ENCODE results near the gene STKLD1. TPM values are rescaled to one million over a fixed set of nuclear protein-coding genes. Genes with fewer than 3 reads are reported as not detected.

The STKLD1 gene
- total RNA-seq, 2 experiments from 2014 or later, result 0.40 to 0.82 TPM

DNA sequence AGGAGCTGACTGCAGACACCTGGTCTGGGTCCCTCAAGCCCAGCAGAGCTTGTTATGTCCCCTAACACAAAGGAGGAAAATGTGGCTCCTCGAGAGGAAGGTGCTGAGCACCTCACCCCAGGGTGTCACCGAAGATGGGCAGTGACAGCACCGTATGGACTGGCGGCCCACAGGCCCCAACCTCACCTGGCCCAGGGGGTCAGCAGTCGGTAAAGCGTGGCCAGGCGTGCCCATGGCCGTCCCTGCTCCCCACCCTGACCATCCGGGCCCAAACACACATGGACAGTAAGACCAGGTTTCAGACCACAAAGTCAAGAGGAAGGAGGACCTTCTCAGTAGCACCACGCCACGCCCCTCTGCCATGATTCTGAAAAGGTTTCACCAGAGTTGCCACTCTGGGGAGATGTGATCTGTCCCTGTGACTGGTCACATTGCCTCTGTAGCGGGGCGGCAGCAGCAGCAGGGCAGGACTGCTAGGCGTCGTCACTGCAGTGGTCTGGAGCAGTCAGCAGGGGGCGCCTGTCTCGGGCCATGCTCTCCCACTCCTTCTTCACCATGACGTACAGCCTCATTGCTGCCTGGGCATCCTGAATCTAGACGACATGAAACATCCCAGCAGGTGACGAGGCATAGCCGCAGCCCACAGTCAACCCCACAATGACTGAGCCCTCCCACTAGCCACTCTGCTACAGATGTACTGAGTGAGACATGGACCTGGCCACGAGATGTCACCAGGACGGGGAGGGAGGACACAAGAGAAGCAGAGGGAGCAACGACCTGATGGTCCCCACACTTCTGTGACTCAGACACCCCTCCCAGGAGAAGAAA, 30.5 kb downstream of the STKLD1 start:
- Mint-ChIP-seq H3K27ac (peak overlapping the region; percentile 48), H3K4me3 (no peak overlapping the region), H3K9me3 (ENCODE audit: low read depth) (no peaks in the 10 kb centered on the region), H3K4me1 (peaks cover 6% of the 10 kb centered on the region), H3K27me3 (no peaks in the 10 kb centered on the region), H3K36me3 (ENCODE audit: low read depth) (peaks cover 44% of the 10 kb centered on the region)
- intact Hi-C loops (cut with DNase I, micrococcal nuclease), result loop anchor here (1.0 to 2.0 kb wide), 8 partner anchors 11 to 80 kb away; partner anchors contain the start of genes MED22 (in 1 of the 2), REXO4 (in 1 of the 2), RPL7A (in 1 of the 2) and SLC2A6 (in 1 of the 2)
- peak; percentile 93 for DNase-seq
- ATAC-seq, result peak; percentile 94
- POLR2A ChIA-PET, result no interaction called here
- CTCF ChIA-PET, result interaction anchor here (0.7 to 1.4 kb wide), 2 partner anchors 78 to 80 kb away, joined by 3 to 5 read pairs; no protein-coding TSS in a partner anchor

DNA sequence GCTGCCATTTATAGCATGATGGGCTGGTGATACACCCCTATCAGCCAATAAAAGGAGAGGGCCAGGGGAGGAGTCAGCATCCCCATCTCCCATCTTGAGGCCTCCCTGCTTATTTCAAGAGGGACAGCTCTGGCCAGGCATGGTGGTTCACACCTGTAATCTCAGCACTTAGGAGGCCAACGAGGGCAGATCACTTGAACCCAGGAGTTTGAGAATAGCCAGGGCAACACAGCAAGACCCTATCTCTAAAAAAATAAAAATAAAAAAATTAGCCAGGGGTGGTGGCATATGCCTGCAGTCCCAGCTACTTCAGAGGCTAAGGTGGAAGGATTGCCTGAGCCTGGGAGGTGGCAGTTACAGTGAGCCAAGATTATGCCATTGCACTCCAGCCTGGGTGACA, 31.9 kb downstream of the STKLD1 start:
- intact Hi-C loops (cut with DNase I, micrococcal nuclease), result no loop called here
- Mint-ChIP-seq H3K4me3 (no peak overlapping the region), H3K27ac (no peak overlapping the region), H3K36me3 (ENCODE audit: low read depth) (peaks cover 56% of the 10 kb centered on the region), H3K4me1 (peaks cover 6% of the 10 kb centered on the region), H3K9me3 (ENCODE audit: low read depth) (no peaks in the 10 kb centered on the region), H3K27me3 (no peaks in the 10 kb centered on the region)
- ChIA-PET POLR2A (no interaction called here), CTCF (interaction anchor here (0.7 kb wide), 1 partner anchor 76 kb away, joined by 3 read pairs; no protein-coding TSS in a partner anchor)
- no peak for ATAC-seq
- no peak for DNase-seq

DNA sequence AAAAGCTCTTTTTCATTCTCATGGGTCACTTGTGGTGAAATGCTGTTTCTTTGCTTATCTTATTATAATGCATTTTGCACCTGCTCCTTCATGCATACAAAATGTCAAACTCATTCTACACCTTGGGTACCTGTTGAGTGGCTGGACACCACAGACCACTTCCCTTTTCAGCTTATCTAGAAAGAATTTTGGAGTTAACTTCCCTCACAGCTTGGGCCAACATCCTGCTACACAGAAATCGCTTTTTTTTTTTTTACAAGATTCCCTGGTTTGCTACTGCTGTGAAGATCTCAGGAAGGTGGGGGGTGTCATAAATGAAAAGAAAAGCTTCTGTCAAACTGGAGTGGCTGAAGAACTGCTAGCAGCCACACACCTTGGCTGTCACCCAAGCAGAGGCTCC, 39.0 kb downstream of the STKLD1 start:
- CTCF ChIA-PET, result interaction anchor here (0.6 to 1.4 kb wide), 3 partner anchors 12 to 235 kb away, joined by 3 read pairs; no protein-coding TSS in a partner anchor
- Mint-ChIP-seq H3K27me3 (no peaks in the 10 kb centered on the region), H3K36me3 (ENCODE audit: low read depth) (peaks cover 54% of the 10 kb centered on the region), H3K4me1 (peaks cover 35% of the 10 kb centered on the region), H3K4me3 (no peak overlapping the region), H3K27ac (peak overlapping the region; percentile 15), H3K9me3 (ENCODE audit: low read depth) (no peaks in the 10 kb centered on the region)
- ATAC-seq, result no peak
- intact Hi-C loops (cut with DNase I, micrococcal nuclease), result loop anchor here (5.0 kb wide), 2 partner anchors 68 to 228 kb away; partner anchors contain the start of genes MED22 (in 1 of the 2) and RPL7A (in 1 of the 2)
- POLR2A ChIA-PET, result interaction anchor here (0.6 to 0.9 kb wide), 2 partner anchors 38 to 58 kb away, joined by 3 read pairs; no protein-coding TSS in a partner anchor
- no peak for DNase-seq

DNA sequence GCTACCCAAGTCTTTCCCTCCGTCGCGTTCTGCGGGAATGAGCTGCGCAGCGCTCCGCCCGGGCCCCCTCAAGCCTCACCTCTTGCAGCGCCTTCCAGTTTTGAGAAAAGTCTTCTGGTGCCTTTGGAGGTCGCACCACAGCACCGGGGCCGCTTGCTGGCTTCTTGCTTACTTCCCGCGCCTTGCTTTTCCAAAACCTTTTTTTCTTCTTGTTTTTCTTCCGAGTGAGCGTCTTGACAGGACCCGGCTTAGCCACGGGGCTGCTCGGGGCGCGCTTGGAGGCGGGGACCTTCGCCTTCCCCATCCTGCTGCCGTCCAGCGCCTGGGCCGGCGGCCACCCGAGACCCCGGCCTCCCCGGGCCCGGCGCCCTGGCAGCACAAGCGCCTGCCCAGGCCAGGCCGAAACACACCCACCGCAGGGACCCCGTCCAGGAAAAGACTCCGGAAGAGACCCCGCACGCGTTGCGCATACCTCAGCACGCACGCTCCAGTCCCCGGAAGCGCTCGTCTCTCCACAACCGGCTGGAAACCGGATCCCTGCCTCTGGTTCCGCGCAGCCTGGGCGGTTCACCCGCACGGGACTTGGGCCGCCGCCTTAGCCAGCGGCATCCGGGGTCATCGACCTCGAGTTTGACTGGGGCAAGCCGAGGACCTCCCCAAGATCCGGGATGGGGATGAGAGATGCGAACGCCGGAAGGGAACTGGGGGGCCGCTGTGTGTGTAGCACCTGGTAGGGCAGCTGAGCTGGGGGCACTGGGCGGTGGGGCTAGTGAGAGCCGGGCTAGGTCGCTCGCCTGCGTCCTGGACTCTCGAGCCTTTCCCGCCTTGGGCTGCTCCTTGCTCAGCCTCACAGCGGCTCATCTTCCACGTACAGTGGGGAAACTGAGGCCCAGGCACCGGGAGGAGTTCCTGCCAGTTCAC, 41.6 kb downstream of the STKLD1 start, which contains the start of gene REXO4:
TSS of gene REXO4 (minus strand) at position 470 of the 921 bp plus-strand sequence. CDS start at position 304, 166 bp downstream.
- intact Hi-C loops (cut with DNase I, micrococcal nuclease), result loop anchor here (1.0 to 5.0 kb wide), 13 partner anchors 10 to 746 kb away; partner anchors contain the start of genes CACFD1 (in 2 of the 2), STKLD1 (in 2 of the 2), SURF4 (in 2 of the 2) and BRD3OS (in 1 of the 2)
- CTCF ChIA-PET, result interaction anchor here (0.7 to 1.5 kb wide), 5 partner anchors 26 to 576 kb away, joined by 3 to 5 read pairs (median 4); no protein-coding TSS in a partner anchor
- Mint-ChIP-seq H3K36me3 (ENCODE audit: low read depth) (peaks cover 35% of the 10 kb centered on the region), H3K4me3 (peak within 1 kb of the TSS; percentile 92), H3K9me3 (ENCODE audit: low read depth) (no peaks in the 10 kb centered on the region), H3K27ac (peak within 1 kb of the TSS; percentile 93), H3K27me3 (no peaks in the 10 kb centered on the region), H3K4me1 (peaks cover 51% of the 10 kb centered on the region)
- ATAC-seq, result peak; percentile 87
- DNase-seq, result peak; percentile 92
- POLR2A ChIA-PET, result interaction anchor here (0.8 kb wide), 1 partner anchor 80 kb away, joined by 3 read pairs; no protein-coding TSS in a partner anchor

GRCh38 chr9:133419005-133419404, 42.8 kb downstream of the STKLD1 start:
- Mint-ChIP-seq H3K27ac (peak overlapping the region; percentile 93), H3K36me3 (ENCODE audit: low read depth) (peaks cover 27% of the 10 kb centered on the region), H3K27me3 (no peaks in the 10 kb centered on the region), H3K9me3 (ENCODE audit: low read depth) (no peaks in the 10 kb centered on the region), H3K4me3 (peak overlapping the region; percentile 92), H3K4me1 (peaks cover 49% of the 10 kb centered on the region)
- intact Hi-C loops (cut with DNase I, micrococcal nuclease), result loop anchor here (2.0 to 5.0 kb wide), 4 partner anchors 62 to 388 kb away; partner anchors contain the start of genes GTF3C5 (in 1 of the 2), MED22 (in 1 of the 2), RPL7A (in 1 of the 2) and SURF1 (in 1 of the 2)
- POLR2A ChIA-PET, result interaction anchor here (0.6 kb wide), 1 partner anchor 57 kb away, joined by 3 read pairs; no protein-coding TSS in a partner anchor
- CTCF ChIA-PET, result interaction anchor here (0.7 kb wide), 1 partner anchor 41 kb away, joined by 5 read pairs; no protein-coding TSS in a partner anchor
- ATAC-seq (no peak), DNase-seq (no peak)

DNA sequence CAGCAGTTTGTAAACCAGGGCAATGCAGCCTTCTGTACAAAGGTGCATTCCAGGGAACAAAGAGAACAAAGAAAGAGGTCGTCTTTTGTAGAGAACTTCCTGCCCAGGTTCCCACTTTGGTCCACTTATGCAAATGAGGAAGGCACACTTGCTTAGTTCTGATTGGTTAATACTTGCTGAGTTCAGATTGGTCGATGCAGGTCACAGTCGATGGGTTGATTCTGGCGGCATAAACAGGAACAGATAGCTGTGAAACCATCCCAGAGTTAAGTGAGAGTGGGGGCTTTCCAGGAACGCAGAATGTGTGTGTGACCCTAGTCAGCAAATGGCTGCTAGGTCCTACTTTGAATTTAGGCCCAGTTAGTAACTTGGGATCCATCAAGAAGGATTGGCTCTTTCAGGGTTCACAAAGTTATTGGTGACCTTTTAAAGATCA, 44.2 kb downstream of the STKLD1 start:
- intact Hi-C loops (cut with DNase I, micrococcal nuclease), result no loop called here
- no peak overlapping the region for H3K4me3 Mint-ChIP-seq
- ATAC-seq, result no peak
- peaks cover 14% of the 10 kb centered on the region for H3K36me3 Mint-ChIP-seq (ENCODE audit: low read depth)
- peak; percentile 29 for DNase-seq
- CTCF ChIA-PET, result no interaction called here
- H3K9me3 Mint-ChIP-seq (ENCODE audit: low read depth), result no peaks in the 10 kb centered on the region
- POLR2A ChIA-PET, result no interaction called here
- H3K4me1 Mint-ChIP-seq, result peaks cover 37% of the 10 kb centered on the region
- H3K27ac Mint-ChIP-seq, result peak overlapping the region; percentile 81
- peaks cover 6% of the 10 kb centered on the region for H3K27me3 Mint-ChIP-seq

GRCh38 chr9:133421615-133422542, 45.7 kb downstream of the STKLD1 start, which contains the start of gene ADAMTS13:
ADAMTS13 (plus strand) TSS chr9:133422367; CDS start chr9:133422444, 77 bp downstream.
- peaks cover 4% of the 10 kb centered on the region for H3K36me3 Mint-ChIP-seq (ENCODE audit: low read depth)
- POLR2A ChIA-PET, result no interaction called here
- H3K27ac Mint-ChIP-seq, result peak within 1 kb of the TSS; percentile 55
- H3K4me1 Mint-ChIP-seq, result peaks cover 26% of the 10 kb centered on the region
- CTCF ChIA-PET, result interaction anchor here (0.5 to 1.3 kb wide), 2 partner anchors 8 to 67 kb away, joined by 3 read pairs; no protein-coding TSS in a partner anchor
- H3K9me3 Mint-ChIP-seq (ENCODE audit: low read depth), result no peaks in the 10 kb centered on the region
- intact Hi-C loops (cut with DNase I, micrococcal nuclease), result no loop called here
- DNase-seq, result peak; percentile 79
- peak; percentile 57 for ATAC-seq
- no peak within 1 kb of the TSS for H3K4me3 Mint-ChIP-seq
- peaks cover 14% of the 10 kb centered on the region for H3K27me3 Mint-ChIP-seq

DNA sequence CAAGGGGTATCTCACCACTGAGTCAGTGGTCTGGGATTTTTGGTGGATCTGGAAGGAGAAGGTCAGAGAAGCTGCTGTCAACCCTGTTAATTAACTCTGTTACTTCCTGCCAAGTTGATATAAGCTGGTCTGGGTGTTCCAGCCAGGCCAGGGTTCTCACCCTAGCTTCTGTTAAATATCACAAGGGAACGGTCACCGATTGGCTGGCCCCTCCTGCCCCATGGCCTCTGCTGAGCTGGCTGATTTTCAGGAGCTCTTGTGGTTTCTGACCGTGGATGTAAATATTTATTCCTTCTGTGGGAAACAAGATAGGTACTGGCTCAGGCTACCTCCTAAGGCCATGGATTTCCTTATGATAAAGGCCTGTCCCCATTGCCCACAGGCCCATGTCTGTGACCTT, 47.0 kb downstream of the STKLD1 start:
- no peaks in the 10 kb centered on the region for H3K36me3 Mint-ChIP-seq (ENCODE audit: low read depth)
- H3K4me1 Mint-ChIP-seq, result peaks cover 29% of the 10 kb centered on the region
- ATAC-seq, result no peak
- peaks cover 27% of the 10 kb centered on the region for H3K27me3 Mint-ChIP-seq
- no peaks in the 10 kb centered on the region for H3K9me3 Mint-ChIP-seq (ENCODE audit: low read depth)
- CTCF ChIA-PET, result interaction anchor here (0.6 to 1.4 kb wide), 4 partner anchors 9 to 133 kb away, joined by 3 read pairs; no protein-coding TSS in a partner anchor
- no peak overlapping the region for H3K27ac Mint-ChIP-seq
- H3K4me3 Mint-ChIP-seq, result no peak overlapping the region
- intact Hi-C loops (cut with DNase I, micrococcal nuclease), result no loop called here
- no peak for DNase-seq
- POLR2A ChIA-PET, result no interaction called here

DNA sequence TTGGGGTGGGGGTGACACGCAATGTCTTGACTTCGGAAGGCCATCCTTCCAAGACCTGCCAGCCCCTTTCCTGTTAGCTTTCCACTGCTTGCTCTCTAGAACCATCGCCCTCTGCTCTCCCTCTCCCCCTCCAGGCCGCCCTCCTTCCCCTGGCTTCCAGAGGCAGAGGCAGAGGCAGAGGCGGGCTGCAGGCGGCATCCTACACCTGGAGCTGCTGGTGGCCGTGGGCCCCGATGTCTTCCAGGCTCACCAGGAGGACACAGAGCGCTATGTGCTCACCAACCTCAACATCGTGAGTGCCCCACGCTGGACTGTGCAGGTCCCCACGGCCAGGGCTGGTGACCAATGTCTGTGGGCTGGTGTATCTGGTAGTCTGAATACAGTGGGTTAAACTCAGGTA, 48.0 kb downstream of the STKLD1 start:
- H3K27me3 Mint-ChIP-seq, result peaks cover 27% of the 10 kb centered on the region
- intact Hi-C loops (cut with DNase I, micrococcal nuclease), result no loop called here
- H3K36me3 Mint-ChIP-seq (ENCODE audit: low read depth), result no peaks in the 10 kb centered on the region
- H3K4me1 Mint-ChIP-seq, result peaks cover 22% of the 10 kb centered on the region
- H3K4me3 Mint-ChIP-seq, result no peak overlapping the region
- CTCF ChIA-PET, result interaction anchor here (1.4 kb wide), 1 partner anchor 20 kb away, joined by 3 read pairs; no protein-coding TSS in a partner anchor
- POLR2A ChIA-PET, result no interaction called here
- no peak for ATAC-seq
- H3K9me3 Mint-ChIP-seq (ENCODE audit: low read depth), result no peaks in the 10 kb centered on the region
- no peak for DNase-seq
- H3K27ac Mint-ChIP-seq, result no peak overlapping the region

Measured in activated CD4-positive, alpha-beta T cell treated with anti-CD3 and anti-CD28 coated beads for 36 hours (primary cell).